Fibroblast of lung (primary cell): ENCODE data around the gene SPACA9. TPM values are rescaled to one million over a fixed set of nuclear protein-coding genes. Genes with fewer than 3 reads are reported as not detected.

Experiments
- DNase-seq, 2 donors: peaks; one replicate each; pipeline versions ENCODE4 v3.0.0 to v3.0.0-alpha.2; 2010; ENCODE audit warnings: low read depth in 2 of 2
- H2AFZ ChIP-seq: 2 replicates; pipeline ENCODE4 v1.5.1; 2012; ENCODE audit warnings: low read length, control low read depth, inconsistent platforms
- H3K27ac ChIP-seq: 2 replicates; pipeline ENCODE4 v1.5.1; 2011; ENCODE audit warnings: low read length, control low read depth; ENCODE audit not compliant: insufficient read depth
- H3K27me3 ChIP-seq: 2 replicates; pipeline ENCODE4 v1.5.1; 2011; ENCODE audit warnings: mild to moderate bottlenecking, low read length; ENCODE audit not compliant: control insufficient read depth, insufficient read depth
- H3K36me3 ChIP-seq: 2 replicates; pipeline ENCODE4 v1.5.1; 2011; ENCODE audit warnings: low read length; ENCODE audit not compliant: control insufficient read depth, insufficient read depth
- H3K4me1 ChIP-seq: 2 replicates; pipeline ENCODE4 v1.5.1; 2011; ENCODE audit warnings: low read length; ENCODE audit not compliant: control insufficient read depth, insufficient read depth; ENCODE audit errors: extremely low read depth
- H3K4me2 ChIP-seq: 2 replicates; pipeline ENCODE4 v1.5.1; 2011; ENCODE audit warnings: low read length, control low read depth; ENCODE audit not compliant: insufficient read depth; ENCODE audit errors: extremely low read depth
- H3K4me3 ChIP-seq, 4 experiments: fragments of 200-600 bp in 1 of 4; sonication (generic) in 1 of 4; replicated peaks in 1 of 4; 2 replicates each; pipeline ENCODE4 v1.5.1; 2011 to 2016; ENCODE audit warnings: low read length in 4 of 4, low read depth in 3 of 4, mild to moderate bottlenecking in 3 of 4, control low read depth in 2 of 4, inconsistent platforms in 1 of 4, mixed read lengths in 1 of 4; ENCODE audit not compliant: insufficient read depth in 1 of 4; ENCODE audit errors: control extremely low read depth in 1 of 4
- H3K79me2 ChIP-seq: 2 replicates; pipeline ENCODE4 v1.5.1; 2012; ENCODE audit warnings: mild to moderate bottlenecking, low read length, inconsistent platforms; ENCODE audit not compliant: control insufficient read depth, insufficient read depth
- H3K9ac ChIP-seq: 2 replicates; pipeline ENCODE4 v1.5.1; 2011; ENCODE audit warnings: mild to moderate bottlenecking, low read length, control low read depth; ENCODE audit not compliant: insufficient read depth
- H3K9me3 ChIP-seq: 2 replicates; pipeline ENCODE4 v1.5.1; 2012; ENCODE audit warnings: low read depth, low read length; ENCODE audit not compliant: control insufficient read depth, insufficient read depth
- H4K20me1 ChIP-seq: 2 replicates; pipeline ENCODE4 v1.5.1; 2011; ENCODE audit warnings: low read length; ENCODE audit not compliant: control insufficient read depth, insufficient read depth; ENCODE audit errors: extremely low read depth
- CTCF ChIP-seq, 2 donors: IDR thresholded peaks in 1 of 2; conservative IDR thresholded peaks in 1 of 2; 1 replicate in 1 of 2; 2 replicates in 1 of 2; pipeline ENCODE4 v1.5.1; 2011 to 2012; ENCODE audit warnings: low read length in 2 of 2, control low read depth in 1 of 2, inconsistent platforms in 1 of 2, low read depth in 1 of 2, mild to moderate bottlenecking in 1 of 2
- EZH2 ChIP-seq: IDR thresholded peaks from 2 replicates; pipeline ENCODE4 v1.5.1; 2012; ENCODE audit warnings: low read length, control low read depth, mild to moderate bottlenecking; ENCODE audit errors: missing control alignments
- polyA plus RNA-seq, 2 donors: library from polyadenylated mRNA; depleted of rRNA in 1 of 2; stranded (reverse) in 1 of 2; unstranded in 1 of 2; fragments of >200 nt; gene quantifications; 2 replicates each; pipeline ENCODE4 v1.2.1, GENCODE V29; 2011 to 2012; ENCODE audit warnings: missing spikeins in 1 of 2
- total RNA-seq: library from RNA; depleted of rRNA; stranded (reverse); fragments of >200 nt; gene quantifications from 2 replicates; pipeline ENCODE4 v1.2.1, GENCODE V29; 2014

Gene SPACA9
- total and polyA plus RNA-seq, 2 donors (not counting 1 experiment from before 2014, with no cell fraction given): 4.3 to 4.4 TPM

- Histone ChIP-seq H3K9me3 (no peaks in the 10 kb centered on the region), H3K9ac (no peak overlapping the region), H3K27me3 (peaks cover 5% of the 10 kb centered on the region), H3K27ac (no peak overlapping the region), H3K4me2 (no peak overlapping the region), H3K4me3 (no peak overlapping the region), H3K36me3 (no peaks in the 10 kb centered on the region), H4K20me1 (no peaks in the 10 kb centered on the region), H3K4me1 (no peaks in the 10 kb centered on the region), H3K79me2 (no peaks in the 10 kb centered on the region), H2AFZ (no peak overlapping the region)
- no peak for DNase-seq
- TF ChIP-seq CTCF (conservative IDR thresholded peaks at IDR 0.05 in 1 of 2, IDR thresholded peaks at IDR 0.05 in 1 of 2; ENCODE audit: low read depth in 1 of 2, low read length in 2 of 2): no peak
- no peak for TF ChIP-seq EZH2
These were observed 23.9 kb upstream of the SPACA9 start for GRCh38 chr9:132854832-132855231.

- Histone ChIP-seq H3K4me1 (no peaks in the 10 kb centered on the region), H3K9ac (no peak overlapping the region), H3K4me2 (no peak overlapping the region), H3K4me3 (no peak overlapping the region), H3K36me3 (no peaks in the 10 kb centered on the region), H3K9me3 (no peaks in the 10 kb centered on the region), H4K20me1 (no peaks in the 10 kb centered on the region), H3K27ac (no peak overlapping the region), H2AFZ (no peak overlapping the region), H3K79me2 (no peaks in the 10 kb centered on the region), H3K27me3 (peaks cover 5% of the 10 kb centered on the region)
- TF ChIP-seq CTCF (conservative IDR thresholded peaks at IDR 0.05 in 1 of 2, IDR thresholded peaks at IDR 0.05 in 1 of 2; ENCODE audit: low read depth in 1 of 2, low read length in 2 of 2) (no peak), EZH2 (no peak)
- DNase-seq: no peak
These were observed 22.8 kb upstream of the SPACA9 start for GRCh38 chr9:132855904-132856303.

GRCh38 chr9:132857031-132857430 is 21.7 kb upstream of the SPACA9 start:
- peaks cover 5% of the 10 kb centered on the region for H3K27me3 ChIP-seq
- H4K20me1 ChIP-seq: no peaks in the 10 kb centered on the region
- H3K36me3 ChIP-seq: no peaks in the 10 kb centered on the region
- H3K27ac ChIP-seq: no peak overlapping the region
- no peaks in the 10 kb centered on the region for H3K9me3 ChIP-seq
- H3K4me1 ChIP-seq: no peaks in the 10 kb centered on the region
- peak; percentile 54 to 84 for DNase-seq
- no peaks in the 10 kb centered on the region for H3K79me2 ChIP-seq
- no peak overlapping the region for H3K4me2 ChIP-seq
- H3K9ac ChIP-seq: no peak overlapping the region
- H2AFZ ChIP-seq: no peak overlapping the region
- no peak for TF ChIP-seq EZH2
- no peak for TF ChIP-seq CTCF (conservative IDR thresholded peaks at IDR 0.05 in 1 of 2, IDR thresholded peaks at IDR 0.05 in 1 of 2; ENCODE audit: low read depth in 1 of 2, low read length in 2 of 2)
- no peak overlapping the region for H3K4me3 ChIP-seq
